GM21529 (cell line): ENCODE data around the gene TBL1XR1.
A peak's percentile ranks its signal among the peaks of the same experiment; 100 is the strongest.
"Not testable (repeated sequence)": the region's sequence is repeated elsewhere in the genome, so short reads cannot be mapped to it uniquely, and the experiment has no call there.

Source experiments
- ATAC-seq: cut with Tn5 transposase; IDR thresholded peaks from one replicate; pipeline ENCODE4 v1.9.1; 2021; ENCODE audit not compliant: unreplicated experiment

TBL1XR1 gene

GRCh38 chr3:177144922-177145321 lies 52.4 kb downstream of the TBL1XR1 start:
- ATAC-seq = peak; percentile 57

GRCh38 chr3:177141899-177142646 lies 55.2 kb downstream of the TBL1XR1 start:
- ATAC-seq = no peak

- no peak for ATAC-seq
These were observed 55.8 kb downstream of the TBL1XR1 start for GRCh38 chr3:177141471-177141870.

GRCh38 chr3:177139220-177139619 lies 58.1 kb downstream of the TBL1XR1 start:
- not testable (repeated sequence) for ATAC-seq

GRCh38 chr3:177137774-177138705 lies 59.2 kb downstream of the TBL1XR1 start:
- no peak for ATAC-seq

- no peak for ATAC-seq
These were observed 60.5 kb downstream of the TBL1XR1 start for GRCh38 chr3:177136741-177137140.

GRCh38 chr3:177135841-177136492 lies 61.3 kb downstream of the TBL1XR1 start:
- ATAC-seq = no peak

GRCh38 chr3:177134816-177135210 lies 62.5 kb downstream of the TBL1XR1 start:
- ATAC-seq = no peak

GRCh38 chr3:177133860-177134815 lies 63.1 kb downstream of the TBL1XR1 start:
- ATAC-seq = no peak

GRCh38 chr3:177131927-177132636 lies 65.2 kb downstream of the TBL1XR1 start:
- ATAC-seq = no peak

GRCh38 chr3:177127008-177127407 lies 70.3 kb downstream of the TBL1XR1 start:
- ATAC-seq = no peak

- no peak for ATAC-seq
These were observed 71.1 kb downstream of the TBL1XR1 start for GRCh38 chr3:177126015-177126773.

- no peak for ATAC-seq
These were observed 72.4 kb downstream of the TBL1XR1 start for GRCh38 chr3:177124882-177125281.

- ATAC-seq = no peak
These were observed 73.5 kb downstream of the TBL1XR1 start for GRCh38 chr3:177123822-177124221.

GRCh38 chr3:177122183-177122856 lies 75.0 kb downstream of the TBL1XR1 start:
- ATAC-seq = no peak

GRCh38 chr3:177119829-177120228 lies 77.5 kb downstream of the TBL1XR1 start:
- ATAC-seq = no peak

- no peak for ATAC-seq
These were observed 83.0 kb downstream of the TBL1XR1 start for GRCh38 chr3:177114253-177114652.

GRCh38 chr3:177111541-177111949 lies 85.7 kb downstream of the TBL1XR1 start:
- no peak for ATAC-seq
